ENCODE measurements around the gene RYR2.

DNA sequence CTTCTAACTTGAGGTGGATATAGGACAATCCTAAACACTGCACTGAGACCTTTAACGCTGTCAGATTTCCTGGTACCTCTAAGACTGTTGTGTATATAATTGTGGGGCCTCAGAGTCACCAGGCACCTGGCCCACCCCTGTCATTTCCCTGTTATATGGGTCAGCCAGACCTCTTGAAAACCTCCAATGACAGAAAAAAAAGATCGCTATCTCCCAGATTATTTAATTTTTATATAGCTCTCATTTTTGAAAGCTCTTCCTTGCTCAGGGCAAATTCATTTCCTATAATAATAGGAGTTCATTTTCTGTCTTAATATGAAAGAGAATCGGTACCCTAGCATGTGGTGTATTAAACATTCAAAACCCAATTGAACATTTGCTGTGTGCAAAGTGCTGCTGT is 792.1 kb downstream of the RYR2 start:
- TF ChIP-seq GLIS3 (CRISPR knock-in tag; IDR thresholded peaks at IDR 0.05) (no peak), ZC3H10 (CRISPR knock-in tag; IDR thresholded peaks at IDR 0.05) (no peak), TOX (CRISPR knock-in tag; IDR thresholded peaks at IDR 0.05; ENCODE audit: borderline replicate concordance) (no peak), ESRRG (CRISPR knock-in tag; IDR thresholded peaks at IDR 0.05) (no peak)
- TF ChIP-seq, protein P1, sequence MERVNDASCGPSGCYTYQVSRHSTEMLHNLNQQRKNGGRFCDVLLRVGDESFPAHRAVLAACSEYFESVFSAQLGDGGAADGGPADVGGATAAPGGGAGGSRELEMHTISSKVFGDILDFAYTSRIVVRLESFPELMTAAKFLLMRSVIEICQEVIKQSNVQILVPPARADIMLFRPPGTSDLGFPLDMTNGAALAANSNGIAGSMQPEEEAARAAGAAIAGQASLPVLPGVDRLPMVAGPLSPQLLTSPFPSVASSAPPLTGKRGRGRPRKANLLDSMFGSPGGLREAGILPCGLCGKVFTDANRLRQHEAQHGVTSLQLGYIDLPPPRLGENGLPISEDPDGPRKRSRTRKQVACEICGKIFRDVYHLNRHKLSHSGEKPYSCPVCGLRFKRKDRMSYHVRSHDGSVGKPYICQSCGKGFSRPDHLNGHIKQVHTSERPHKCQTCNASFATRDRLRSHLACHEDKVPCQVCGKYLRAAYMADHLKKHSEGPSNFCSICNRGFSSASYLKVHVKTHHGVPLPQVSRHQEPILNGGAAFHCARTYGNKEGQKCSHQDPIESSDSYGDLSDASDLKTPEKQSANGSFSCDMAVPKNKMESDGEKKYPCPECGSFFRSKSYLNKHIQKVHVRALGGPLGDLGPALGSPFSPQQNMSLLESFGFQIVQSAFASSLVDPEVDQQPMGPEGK (CRISPR knock-in tag; IDR thresholded peaks at IDR 0.05; ENCODE audit: borderline replicate concordance), result no peak
- TF ChIP-seq, protein P2, sequence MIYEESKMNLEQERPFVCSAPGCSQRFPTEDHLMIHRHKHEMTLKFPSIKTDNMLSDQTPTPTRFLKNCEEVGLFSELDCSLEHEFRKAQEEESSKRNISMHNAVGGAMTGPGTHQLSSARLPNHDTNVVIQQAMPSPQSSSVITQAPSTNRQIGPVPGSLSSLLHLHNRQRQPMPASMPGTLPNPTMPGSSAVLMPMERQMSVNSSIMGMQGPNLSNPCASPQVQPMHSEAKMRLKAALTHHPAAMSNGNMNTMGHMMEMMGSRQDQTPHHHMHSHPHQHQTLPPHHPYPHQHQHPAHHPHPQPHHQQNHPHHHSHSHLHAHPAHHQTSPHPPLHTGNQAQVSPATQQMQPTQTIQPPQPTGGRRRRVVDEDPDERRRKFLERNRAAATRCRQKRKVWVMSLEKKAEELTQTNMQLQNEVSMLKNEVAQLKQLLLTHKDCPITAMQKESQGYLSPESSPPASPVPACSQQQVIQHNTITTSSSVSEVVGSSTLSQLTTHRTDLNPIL (CRISPR knock-in tag; IDR thresholded peaks at IDR 0.05; ENCODE audit: low read depth), result no peak
